EL (cell line): Measurements from ENCODE around the gene GLRA2.

Source experiments
- DNase-seq: peaks from one replicate; pipeline ENCODE4 v3.0.0-alpha.2; 2016

GLRA2 gene

DNA sequence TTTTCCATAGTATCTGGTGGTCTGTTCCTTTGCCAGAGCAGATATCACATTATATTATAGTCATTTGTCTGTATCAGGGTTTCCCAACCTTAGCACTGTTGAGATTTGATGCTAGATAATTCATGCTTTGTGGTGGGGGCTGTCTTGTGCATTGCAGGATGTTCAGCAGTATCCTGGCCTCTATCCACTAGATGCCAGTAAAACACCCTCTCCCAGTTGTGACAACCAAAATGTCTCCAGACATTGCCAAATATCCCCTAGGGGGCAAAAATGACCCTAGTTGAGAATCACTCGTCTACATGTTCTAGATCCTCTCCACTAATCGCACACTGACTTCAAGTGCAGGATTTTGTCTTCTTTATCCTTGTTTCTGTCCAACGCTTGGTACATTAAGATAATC lies 182.8 kb downstream of the GLRA2 start:
- peak; percentile 0 for DNase-seq

DNA sequence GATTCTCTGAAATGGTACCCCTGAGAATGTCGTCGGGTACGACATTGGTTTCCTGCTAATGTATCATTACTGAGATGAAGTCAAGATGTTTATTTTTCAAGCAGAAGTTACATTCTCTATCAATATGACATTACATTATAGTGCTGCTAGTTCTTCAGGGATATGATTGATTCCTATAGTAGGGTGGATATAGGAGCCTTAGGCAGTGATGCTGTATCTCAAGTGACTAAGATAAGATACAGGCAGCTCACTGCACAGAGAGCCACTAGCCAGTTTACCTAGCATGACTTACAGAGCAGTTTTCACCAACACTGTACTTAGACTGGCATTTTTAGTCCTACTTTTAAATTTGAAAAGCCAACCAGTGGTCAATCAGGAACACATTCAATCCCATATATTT lies 188.6 kb downstream of the GLRA2 start:
- no peak for DNase-seq

- DNase-seq, result no peak
Measured at GRCh38 chrX:14718403-14718802, 189.1 kb downstream of the GLRA2 start.

GRCh38 chrX:14729058-14729457 lies 199.7 kb downstream of the GLRA2 start:
- DNase-seq, result no peak

DNA sequence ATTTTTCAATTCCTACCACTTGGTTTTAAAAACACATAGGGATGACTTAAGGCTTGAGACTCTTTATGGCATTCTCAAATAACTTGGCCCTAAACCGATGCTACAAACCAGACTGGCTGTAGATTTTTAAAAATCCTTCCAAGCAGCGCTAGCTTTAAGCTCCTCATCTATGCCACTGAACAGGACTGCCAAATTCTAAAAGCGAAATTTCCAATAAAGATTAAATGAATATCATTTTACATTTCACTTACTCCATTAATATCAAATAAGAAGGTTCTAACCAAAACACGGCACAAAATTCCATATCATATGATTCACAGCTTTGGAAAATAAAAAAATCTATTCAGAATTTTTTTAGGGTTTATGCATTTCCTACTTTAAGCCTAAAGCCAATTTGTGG lies 209.3 kb downstream of the GLRA2 start:
- DNase-seq, result peak; percentile 28

DNA sequence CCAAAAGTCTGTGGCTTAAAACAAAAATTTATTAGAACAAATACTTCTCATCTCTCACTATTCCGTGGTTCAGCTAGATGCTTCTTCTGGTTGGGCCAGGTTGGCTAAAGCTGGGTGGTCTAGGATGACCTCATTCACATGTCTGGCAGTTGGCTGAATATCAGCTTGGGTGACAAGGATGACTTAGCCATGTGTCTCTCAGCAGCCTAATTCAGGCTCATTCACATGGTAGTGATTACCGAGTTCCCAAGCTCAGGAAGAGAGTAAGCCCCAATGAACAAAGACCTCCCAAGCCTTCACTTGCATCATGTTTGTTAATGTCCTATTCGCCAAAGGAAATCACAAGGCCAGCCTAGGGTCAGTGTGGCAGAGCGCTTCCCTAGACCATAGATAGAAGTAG lies 224.1 kb downstream of the GLRA2 start:
- no peak for DNase-seq

DNA sequence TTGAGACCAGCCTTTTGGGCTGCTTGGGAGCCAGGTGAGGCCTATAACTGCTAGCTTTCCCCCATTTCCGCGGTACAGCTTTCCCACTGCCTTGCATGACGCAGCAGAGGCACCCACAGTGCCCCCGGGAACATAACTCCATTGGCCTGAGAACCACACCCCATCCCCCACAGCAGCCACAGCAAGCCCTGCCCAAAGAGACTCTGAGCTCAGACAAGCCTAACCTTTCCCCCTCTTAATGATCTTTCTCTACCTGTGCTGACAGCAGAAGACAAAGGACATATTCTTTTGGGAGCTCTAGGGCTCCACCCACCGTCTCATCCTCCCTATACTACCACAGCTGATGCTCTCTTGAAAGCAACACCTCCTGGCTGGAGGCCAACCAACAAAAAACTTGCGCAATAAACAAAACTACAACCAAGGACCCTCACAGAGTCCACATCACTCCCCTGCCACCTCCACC lies 228.7 kb downstream of the GLRA2 start:
- no peak for DNase-seq

GRCh38 chrX:14775416-14775815 lies 246.1 kb downstream of the GLRA2 start:
- no peak for DNase-seq

GRCh38 chrX:14776901-14777300 lies 247.6 kb downstream of the GLRA2 start:
- peak; percentile 14 for DNase-seq

GRCh38 chrX:14777525-14777924 lies 248.2 kb downstream of the GLRA2 start:
- DNase-seq, result peak; percentile 31

DNA sequence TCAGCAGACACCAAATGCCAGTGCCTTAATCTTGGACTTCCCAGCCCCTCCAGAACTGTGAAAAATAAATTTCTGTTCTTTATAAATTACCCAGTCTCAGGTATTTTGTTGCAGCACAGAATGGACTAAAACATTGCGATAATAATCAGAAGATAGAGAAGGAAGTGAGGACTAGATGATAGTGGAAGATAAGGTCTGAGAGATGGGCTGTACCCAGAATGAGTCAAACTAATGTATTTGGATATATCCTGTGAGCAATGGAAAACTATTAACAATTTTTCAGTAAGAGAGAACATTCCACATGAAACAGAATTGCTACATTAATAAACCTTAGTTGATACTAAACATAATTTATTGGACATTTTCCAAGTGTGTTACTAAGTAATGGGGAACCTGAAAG lies 250.2 kb downstream of the GLRA2 start:
- peak; percentile 8 for DNase-seq
